Mesenteric fat pad (tissue), 1 donor: ENCODE results near the gene DEPDC7. TPM values are rescaled to one million over a fixed set of nuclear protein-coding genes. Genes with fewer than 3 reads are reported as not detected.
"Not testable (repeated sequence)": the region's sequence is repeated elsewhere in the genome, so short reads cannot be mapped to it uniquely, and the experiment has no call there.

Experiments used
- DNase-seq: peaks from one replicate; pipeline ENCODE4 v3.0.0-alpha.2; 2020; ENCODE audit warnings: low spot score
- long read RNA-seq: library from polyadenylated mRNA; unstranded; transcript quantifications from one replicate; pipeline ENCODE4 v2.0.0, GENCODE V29; 2020
- total RNA-seq: library from RNA; stranded (reverse); fragmentation: NEBNext Ultra II Directional; extraction: Animal tissue kit (Norgen Biotek cat#: 25700); gene quantifications from one replicate; pipeline ENCODE4 v1.2.1, GENCODE V29; 2021
- donor health status: DM: yes; HTN: yes; CAD: no.

Gene DEPDC7
- 0.74 TPM for total RNA-seq
- long read RNA-seq, partial matches to known transcripts, result 0 of 3 reads
- long read RNA-seq, other reads (novel, unspliced or antisense), result 0 of 3 reads

DNA sequence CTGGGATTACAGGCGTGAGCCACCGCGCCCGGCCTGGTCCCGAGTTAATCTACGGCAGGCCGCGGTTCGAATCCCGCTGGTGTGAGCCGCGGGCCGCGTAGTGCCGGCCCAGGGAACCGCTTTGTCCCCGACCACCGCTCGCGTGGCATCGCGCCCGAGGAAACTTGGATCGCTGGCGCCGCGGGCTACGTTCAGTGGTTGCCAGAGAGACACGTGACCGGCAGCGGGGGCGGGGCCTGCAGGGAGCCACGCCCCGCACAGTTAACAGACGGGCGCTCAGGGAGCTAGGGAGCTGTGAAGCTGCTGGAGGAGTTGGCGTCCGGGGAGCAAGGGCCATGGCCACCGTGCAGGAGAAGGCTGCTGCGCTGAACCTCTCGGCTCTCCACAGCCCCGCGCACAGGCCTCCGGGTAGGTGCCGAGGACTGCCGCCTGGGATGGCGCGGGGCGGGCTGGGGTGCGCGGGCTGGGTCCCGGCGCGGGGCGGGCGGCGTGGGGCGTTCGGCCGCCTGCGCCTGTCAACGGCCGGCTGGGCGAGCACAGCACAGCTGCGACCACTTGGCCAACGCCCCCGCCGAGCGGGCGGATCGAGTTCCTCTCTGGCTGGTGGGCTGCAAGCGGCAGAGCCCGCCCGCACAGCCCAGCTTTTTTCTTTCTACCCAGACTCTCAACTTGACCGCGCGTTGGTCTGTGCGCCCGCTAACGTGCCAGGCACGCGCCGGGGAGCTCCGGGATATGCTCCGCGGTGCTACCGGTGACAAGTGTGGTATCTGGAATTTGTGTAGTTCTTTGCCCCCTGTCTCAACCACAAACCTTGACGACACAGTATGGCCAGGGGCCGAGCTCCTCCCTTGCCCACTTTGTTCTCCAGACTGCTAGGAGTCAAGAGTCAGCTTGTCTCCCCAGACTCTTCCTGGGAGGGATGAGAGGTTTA, at the start of gene DEPDC7:
DEPDC7 (plus strand) TSS at position 258 of the 931 bp plus-strand sequence; CDS start at position 336, 78 bp downstream.
- DNase-seq, result peak; percentile 93

- no peak for DNase-seq
These were observed 47.1 kb upstream of the DEPDC7 start for GRCh38 chr11:32968541-32968940.

- DNase-seq, result not testable (repeated sequence)
These were observed 43.4 kb upstream of the DEPDC7 start for GRCh38 chr11:32972233-32972632.

GRCh38 chr11:32972781-32973180, 42.9 kb upstream of the DEPDC7 start:
- no peak for DNase-seq

DNA sequence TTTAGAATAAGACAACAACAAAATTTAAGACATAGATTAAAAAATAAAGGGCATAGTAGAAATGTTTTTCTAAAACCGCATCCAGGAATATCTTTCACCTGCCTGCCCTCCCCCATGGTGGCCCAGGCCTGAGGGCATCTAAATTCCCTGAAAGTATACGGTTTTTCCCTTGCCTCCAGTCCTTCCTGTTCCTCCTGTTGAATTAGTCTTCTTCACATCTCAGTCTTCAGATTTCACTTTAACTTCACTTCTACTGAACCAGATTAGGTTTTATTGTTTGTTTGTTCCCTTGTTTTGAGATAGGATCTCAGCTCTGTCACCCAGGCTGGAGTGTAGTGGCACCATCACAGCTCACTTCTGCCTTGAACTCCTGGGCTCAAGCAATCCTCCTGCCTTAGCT, 33.1 kb upstream of the DEPDC7 start:
- DNase-seq, result no peak

GRCh38 chr11:32983506-32983905, 32.2 kb upstream of the DEPDC7 start:
- no peak for DNase-seq

DNA sequence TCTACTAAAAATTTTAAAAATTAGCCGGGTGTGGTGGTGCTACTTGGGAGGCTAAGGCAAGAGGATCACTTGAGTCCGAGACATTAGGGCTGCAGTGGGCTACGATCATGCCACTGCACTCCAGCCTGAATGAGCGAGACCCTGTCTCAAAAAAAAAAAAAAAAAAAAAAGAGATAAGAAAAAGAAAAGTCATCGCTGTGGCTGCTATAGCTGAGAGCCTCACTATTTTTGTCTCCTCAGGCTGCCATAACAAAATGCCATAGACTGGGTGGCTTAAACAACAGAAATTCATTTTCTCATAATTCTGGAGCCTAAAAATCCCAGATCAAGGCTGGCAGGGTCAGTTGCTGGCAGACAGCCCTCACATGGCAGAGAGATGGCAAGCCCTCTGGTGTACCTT, 30.1 kb upstream of the DEPDC7 start:
- no peak for DNase-seq

DNA sequence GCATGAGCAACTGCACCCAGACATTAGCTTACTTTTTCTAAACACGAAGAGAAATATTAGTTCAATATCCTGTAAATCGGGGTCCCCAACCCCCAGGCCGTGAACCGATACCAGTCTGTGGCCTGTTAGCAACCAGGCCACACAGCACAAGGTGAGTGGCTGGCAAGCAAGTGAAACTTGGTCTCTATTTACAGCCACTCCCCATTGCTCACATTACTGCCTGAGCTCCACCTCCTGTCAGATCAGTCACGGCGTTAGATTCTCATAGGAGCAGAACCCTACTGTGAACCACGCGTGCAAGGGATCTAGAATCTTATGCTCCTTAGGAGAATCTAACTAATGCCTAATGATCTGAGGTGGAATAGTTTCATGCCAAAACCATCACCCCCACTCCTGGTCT, 27.8 kb upstream of the DEPDC7 start:
- no peak for DNase-seq

- no peak for DNase-seq
These were observed 25.2 kb upstream of the DEPDC7 start for GRCh38 chr11:32990481-32990880.

GRCh38 chr11:32991427-32991826, 24.3 kb upstream of the DEPDC7 start:
- no peak for DNase-seq

GRCh38 chr11:32991898-32992297, 23.8 kb upstream of the DEPDC7 start:
- DNase-seq, result no peak

DNA sequence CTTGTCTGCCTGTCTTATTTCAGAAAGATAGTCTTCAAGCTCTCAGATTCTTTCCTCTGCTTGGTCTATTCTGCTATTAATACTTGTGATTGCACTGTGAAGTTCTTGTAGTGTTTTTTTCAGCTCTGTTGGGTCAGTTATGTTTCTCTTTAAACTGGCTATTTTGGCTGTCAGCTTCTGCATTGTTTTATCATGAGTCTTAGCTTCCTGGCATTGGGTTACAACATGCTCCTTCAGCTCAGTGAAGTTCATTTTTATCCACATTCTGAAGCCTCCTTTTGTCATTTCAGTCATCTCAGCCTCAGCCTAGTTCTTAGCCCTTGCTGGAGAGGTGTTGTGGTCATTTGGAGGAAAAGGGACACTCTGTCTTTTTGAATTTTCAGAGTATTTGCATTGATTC, 15.5 kb upstream of the DEPDC7 start:
- no peak for DNase-seq

DNA sequence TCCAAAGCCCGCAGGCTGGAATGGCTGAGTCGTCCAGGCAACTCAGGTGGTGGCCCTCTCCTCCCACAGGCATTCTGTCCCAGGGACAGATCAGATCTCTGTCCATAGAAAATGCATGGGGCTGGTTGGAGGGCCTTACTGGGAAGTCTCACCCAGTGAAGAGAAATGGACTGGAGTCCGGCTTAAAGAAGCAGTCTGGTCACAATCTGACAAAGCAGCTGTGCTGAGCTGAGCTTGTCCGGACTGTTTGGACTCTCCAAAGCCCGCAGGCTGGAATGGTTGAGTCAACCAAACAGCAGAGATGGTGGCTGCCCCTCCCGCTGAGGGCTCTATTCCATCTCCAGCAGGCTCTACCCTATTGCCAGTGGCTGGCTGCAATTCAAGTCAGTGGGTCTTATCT, 14.4 kb upstream of the DEPDC7 start:
- no peak for DNase-seq

DNA sequence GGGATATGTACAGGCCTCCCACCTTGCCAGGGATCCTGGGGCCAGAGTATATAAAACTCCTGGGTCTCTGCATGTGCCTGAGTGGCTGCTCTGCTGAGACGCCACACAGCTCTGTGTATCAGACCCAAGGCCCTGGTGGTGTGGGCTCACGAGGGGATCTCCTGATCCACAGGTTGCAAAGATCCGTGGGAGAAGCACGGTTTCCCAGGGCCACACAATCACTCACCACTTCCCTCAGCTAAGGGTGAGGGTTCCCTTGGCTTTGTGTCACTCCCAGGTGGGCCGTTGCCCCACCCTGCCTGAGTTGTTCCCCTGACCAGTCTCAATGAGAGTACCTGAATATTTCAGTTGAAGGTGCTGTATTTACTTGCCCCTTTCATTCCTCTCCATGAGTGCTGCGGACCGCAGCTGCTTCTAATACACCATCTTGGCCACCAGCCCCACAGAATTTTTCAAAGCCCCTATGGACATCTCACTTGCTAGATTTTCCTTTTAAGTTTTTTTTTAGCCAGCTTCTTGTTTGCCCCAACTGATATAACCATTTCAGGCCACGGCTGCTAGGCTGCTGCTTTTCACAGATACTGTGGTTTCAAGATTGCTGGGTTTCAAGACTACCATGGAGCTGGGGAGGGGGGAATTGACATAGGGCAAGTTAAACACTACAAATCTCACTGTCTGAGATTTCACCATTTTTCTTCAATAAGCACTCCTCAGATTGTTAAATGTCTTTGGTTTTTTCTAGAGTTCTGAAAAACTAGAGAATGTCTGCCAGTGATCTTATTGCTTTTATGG, 13.7 kb upstream of the DEPDC7 start:
- DNase-seq, result no peak

- DNase-seq, result no peak
These were observed 10.5 kb upstream of the DEPDC7 start for GRCh38 chr11:33005175-33005574.

DNA sequence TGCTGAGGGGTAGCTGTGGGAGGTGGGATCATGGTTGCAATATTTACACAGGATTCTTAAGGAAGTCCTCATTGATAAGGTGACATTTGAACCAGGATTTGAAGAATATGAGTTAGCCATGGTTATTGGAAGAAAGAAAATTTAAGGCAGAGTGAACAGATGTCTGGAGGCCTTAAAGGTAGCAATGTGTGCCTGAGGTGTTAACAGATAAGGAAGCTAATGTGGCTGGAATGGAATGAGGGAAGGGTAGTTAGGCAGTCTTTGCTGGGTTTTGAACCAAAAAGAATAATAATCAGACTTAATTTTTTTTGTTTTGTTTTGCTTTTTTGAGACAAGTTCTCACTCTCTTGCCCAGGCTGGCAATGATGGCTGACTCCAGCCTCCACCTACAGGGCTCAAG, 9.7 kb upstream of the DEPDC7 start:
- DNase-seq, result no peak

- no peak for DNase-seq
These were observed 1.9 kb upstream of the DEPDC7 start for GRCh38 chr11:33013755-33014154.

GRCh38 chr11:33016654-33017053, 976 bp downstream of the DEPDC7 start:
- DNase-seq, result no peak

- DNase-seq, result no peak
These were observed 1.8 kb downstream of the DEPDC7 start for GRCh38 chr11:33017478-33017877.

- DNase-seq, result no peak
These were observed 2.3 kb downstream of the DEPDC7 start for GRCh38 chr11:33017965-33018364.

DNA sequence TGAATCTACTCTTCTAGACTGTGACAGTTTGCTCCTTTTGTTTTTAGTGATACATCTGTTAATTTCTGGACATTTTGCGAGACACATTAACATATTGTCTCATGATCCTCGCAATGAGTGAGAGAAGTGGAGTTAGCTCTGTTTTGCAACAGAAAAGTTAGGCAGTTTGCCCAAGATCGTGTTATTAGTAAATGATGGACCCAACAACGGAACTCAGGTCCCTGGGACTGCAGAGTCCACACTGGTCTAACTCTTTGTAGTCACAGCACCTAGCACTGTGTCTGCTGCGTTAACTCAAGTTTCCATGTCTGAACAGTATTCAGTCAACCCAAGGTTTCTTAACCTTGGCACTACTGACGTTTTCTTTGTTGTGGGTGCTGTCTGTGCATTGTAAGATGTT, 3.2 kb downstream of the DEPDC7 start:
- no peak for DNase-seq

- no peak for DNase-seq
These were observed 5.8 kb downstream of the DEPDC7 start for GRCh38 chr11:33021501-33021900.
